ENCODE measurements around the gene RRP8.

Gene RRP8

DNA sequence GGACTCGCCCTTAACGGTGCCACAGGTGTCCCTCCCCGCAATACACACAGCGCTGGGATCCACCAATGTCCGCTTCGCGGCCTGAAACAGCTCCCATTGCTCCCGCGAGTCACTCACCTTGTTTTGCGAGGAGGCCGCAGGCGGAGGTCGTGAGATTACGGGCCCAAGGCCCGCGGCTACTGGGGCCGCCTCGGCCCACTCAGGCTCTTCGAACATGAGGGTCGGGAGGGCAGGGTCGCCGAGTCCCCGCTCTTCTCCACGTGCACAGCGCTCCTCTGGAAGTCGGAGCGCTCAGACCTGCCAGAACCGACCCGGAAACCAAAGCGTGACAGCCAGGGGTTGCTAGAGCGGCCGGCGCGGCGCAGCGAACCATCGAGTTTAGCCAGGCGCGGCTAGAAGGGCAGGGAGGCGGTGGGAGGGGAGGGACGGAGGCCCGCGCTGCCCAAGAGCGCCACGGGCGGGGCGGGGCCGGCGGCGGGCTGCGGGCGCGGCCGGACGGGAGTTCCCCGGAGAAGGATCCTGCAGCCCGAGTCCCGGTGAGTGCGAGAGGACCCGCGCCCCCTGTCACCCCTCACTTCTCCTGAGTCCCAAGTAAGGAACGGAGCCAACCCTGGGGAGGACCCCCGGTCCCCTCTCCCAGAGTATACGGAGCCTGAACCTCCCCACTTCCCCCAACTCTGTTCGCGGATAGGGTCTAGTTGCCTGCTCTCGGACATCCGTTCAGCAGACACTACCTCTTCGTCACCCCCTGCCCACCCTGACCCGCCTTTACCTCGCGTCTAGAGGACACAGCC is at the start of gene RRP8, which contains the start of gene ILK:
TSS of gene RRP8 (minus strand) at position 330 of the 794 bp plus-strand sequence. CDS start at position 216, 114 bp downstream.
TSS of gene ILK (plus strand) at position 488 of the 794 bp plus-strand sequence. CDS start 498 bp downstream, outside the sequence.
- H3K4me3 ChIP-seq = peak within 1 kb of the TSS; percentile 77 to 94 (median 87)
- H3K27ac ChIP-seq = peak within 1 kb of the TSS; percentile 70 to 98 (median 93)

DNA sequence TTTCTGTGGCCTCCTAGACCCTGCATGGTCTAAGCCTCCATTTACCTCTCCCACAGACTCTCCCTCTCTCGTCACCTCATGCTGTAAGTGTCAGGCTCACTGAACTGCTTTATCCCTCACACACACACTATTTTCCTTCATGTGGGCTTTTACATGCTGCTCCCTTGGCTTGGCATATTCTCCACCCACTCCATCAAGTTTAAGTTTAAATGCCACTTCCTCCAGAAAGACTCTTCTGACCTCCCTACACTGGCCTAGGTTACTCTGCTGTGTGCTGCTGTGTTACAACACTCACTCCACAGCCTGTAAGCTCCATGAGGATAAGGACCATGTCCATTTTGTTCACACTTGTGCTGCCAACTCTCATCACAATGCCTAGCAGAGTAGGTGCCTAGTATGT is 49.7 kb upstream of the RRP8 start:
- H3K4me3 ChIP-seq = no peak overlapping the region
- no peak overlapping the region for H3K27ac ChIP-seq

DNA sequence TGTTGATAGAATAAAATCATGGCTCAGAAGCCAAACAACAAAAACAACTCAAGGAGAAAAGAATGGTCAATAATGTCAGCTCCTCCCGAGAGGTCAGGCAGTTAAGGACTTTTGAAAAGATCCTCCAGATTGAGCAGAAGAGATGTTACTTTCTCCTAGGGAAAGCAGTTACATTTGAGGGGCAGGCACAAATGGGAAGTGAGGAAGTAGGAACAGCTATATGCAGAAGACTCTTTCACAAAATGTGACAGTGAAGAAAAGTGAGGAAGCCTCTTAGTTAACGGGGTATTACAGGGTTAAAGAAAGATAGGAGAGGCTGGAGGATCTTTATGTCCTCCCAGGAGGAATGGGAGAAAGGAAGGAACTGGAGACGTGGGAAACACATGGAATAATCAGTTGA is 48.8 kb upstream of the RRP8 start:
- no peak overlapping the region for H3K4me3 ChIP-seq
- H3K27ac ChIP-seq = no peak overlapping the region

DNA sequence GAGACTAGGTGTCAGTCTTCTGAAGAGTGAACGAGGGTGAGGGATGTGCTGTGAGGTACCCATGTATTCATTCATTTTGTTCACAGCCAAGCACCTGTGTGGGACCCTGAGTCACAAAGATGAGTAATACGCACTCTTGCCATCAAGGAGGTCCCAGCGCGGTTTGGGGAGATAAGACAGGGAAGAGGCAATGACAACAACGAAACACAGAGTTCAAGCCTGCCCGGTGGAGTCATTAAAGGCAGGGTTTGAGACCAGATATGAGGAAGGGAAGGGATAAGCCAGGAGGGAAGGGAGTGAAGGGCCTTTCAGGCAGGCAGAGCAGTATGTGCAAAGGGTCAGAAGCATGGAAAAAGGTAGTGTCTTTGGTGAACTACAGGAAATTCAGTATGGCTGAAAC is 47.6 kb upstream of the RRP8 start:
- H3K4me3 ChIP-seq = no peak overlapping the region
- H3K27ac ChIP-seq = no peak overlapping the region

DNA sequence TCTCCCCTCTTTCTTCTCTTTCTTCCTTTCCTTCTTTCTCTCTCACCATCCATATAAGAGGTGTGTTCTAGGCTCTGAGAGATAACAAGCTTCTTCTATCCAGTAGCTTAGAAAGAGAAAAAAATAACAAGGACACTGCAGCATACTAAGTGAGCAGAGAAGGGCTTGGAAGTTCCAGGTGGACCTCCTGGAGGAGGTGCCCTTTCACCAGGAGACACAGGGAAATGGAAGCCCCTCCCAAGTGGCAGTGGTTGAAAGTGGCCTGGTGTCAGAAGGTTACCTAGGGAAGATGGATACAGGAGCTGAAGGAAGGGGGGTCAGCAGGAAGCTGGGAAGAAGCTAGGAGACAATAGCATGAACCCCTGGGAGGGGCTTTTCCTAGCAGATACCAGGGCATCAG is 46.7 kb upstream of the RRP8 start:
- H3K27ac ChIP-seq = no peak overlapping the region

DNA sequence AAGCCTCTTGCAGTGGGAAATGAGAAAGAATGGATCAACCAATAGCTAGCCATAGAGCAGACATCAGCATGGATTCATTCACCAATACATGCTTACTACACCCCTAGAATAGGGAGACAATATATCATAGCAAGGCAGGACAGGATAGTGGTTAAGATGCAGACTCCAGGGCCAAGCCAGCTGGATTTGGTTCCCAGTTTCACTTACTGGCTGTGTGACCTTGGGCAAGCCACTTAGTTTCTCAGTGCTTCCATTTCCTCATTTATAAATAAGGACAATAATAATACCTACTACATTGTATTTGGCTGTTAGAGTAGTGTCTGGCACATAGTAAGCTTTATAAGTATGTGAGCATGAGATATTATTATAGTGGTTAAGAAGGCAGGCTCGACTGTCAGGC is 45.1 kb upstream of the RRP8 start:
- Histone ChIP-seq H3K27ac (peak overlapping the region in 1 of 21 experiments; percentile 86), H3K4me3 (no peak overlapping the region)

More for the DNA sequence above, 46.7 kb upstream of the RRP8 start:
- no peak overlapping the region for H3K4me3 ChIP-seq

DNA sequence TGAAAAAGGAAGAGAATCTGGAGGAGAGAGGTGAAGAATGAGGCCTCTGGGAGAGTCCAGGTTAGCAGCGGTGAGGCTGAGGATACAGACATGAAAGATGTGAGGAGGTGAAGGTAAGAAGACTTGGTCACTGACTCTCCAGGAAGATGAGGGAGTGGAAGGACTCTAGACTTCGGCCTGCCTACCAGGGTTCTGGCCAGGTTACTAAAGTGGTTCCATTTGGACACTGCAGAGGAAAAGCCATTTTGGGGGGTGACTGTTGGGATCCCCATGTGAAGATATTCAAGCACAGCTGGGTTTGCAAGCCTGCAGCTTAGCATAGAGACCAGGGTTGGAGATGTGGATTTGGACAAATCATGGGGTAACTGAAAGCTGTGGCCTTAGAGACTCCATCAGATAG is 44.4 kb upstream of the RRP8 start:
- Histone ChIP-seq H3K4me3 (no peak overlapping the region), H3K27ac (peak overlapping the region in 15 of 21 experiments; percentile 70 to 86 (median 81))

DNA sequence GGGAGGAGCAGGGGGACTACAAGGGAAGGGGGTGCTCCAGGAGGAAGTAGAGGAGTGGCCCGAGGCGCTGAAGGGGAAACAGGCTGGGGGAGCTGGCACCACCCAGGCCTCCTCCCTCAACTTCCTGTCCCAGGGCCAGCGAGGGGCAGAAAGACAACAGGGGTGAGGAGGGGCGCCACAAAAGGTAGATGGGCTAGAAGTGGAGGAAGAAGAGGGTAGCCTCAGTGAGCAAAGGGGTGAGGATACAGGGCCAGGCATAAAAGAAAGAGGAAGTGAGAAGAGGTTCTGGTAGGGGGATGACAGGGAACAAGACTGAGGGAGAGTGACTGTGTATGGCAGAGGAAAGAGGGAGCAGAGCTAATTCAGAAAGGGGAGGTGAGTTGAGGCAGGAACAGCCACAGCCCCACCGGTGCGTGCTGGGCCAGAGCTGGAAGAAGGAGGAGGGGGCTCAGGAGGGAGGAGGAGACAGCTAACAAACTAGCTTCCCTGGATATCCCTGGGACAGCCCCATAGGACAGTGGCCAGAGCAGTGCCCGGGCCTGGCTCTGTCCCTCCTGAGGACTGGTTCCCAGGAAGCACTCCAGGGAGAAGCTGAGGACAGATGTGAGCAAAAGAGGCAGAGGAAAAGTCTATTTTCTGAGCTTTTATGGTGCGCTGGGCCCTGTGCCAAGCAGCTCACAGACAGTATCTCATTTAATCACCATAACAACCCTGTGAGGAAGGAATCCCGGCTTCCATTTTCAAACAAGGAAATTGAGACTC is 43.7 kb upstream of the RRP8 start:
- Histone ChIP-seq H3K4me3 (no peak overlapping the region), H3K27ac (peak overlapping the region in 19 of 21 experiments; percentile 52 to 86 (median 77))

DNA sequence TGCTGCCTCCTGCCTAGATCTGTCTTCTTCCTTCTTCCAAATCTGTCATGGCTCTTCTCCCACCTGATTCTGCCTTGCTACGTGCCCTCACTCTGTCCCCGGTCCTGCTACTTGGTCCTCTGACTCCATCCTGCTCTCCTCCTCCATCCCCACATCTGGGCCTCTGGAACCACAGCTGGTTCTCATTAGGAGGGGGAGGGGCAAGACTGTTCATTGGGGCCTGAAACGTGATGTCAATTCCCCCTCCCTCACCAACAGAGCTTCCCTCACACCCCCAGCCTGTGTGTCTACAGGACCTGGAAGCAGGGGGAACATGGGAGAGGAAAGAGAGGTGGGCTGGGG is 43.1 kb upstream of the RRP8 start:
- Histone ChIP-seq H3K4me3 (no peak overlapping the region), H3K27ac (peak overlapping the region in 19 of 21 experiments; percentile 52 to 86 (median 77))

DNA sequence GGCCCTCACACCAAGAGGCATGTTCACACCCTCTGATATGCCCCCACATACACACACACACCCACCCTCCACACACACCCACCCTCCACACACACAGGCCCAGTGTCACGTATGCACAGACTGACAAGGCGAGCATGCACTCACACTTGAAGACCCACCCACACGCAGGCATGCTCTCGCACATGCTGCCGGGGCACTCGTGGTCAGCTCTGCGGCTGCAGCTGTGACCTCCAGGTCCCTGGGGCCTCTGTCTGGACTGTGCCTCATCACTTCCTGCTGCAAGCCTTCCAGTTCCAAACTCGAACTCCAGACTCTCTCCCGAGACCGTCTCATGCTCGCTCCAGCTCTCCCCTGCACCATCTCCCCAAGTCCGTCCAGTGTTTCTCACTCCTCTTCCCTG is 42.7 kb upstream of the RRP8 start:
- H3K4me3 ChIP-seq = no peak overlapping the region
- peak overlapping the region in 13 of 21 experiments; percentile 52 to 86 (median 74) for H3K27ac ChIP-seq

DNA sequence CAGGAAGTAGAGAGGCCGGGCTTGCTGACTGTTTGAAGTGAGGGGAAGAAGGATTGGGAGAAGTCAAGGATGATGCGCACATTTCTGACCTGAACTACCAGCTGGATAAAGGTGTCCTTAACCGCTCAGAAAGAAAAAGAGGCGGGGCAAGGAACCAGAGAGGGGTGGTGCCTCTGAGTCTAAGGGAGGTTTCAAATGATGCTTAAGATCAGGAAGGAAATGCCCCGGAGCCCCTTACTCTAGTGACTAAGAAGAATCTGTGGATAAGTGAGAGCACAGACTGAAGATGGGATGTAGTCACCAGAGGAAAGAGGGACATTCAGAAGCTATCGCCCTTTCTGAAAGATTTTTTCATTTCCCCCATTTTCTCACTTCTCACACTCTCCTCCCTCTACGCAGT is 39.5 kb upstream of the RRP8 start:
- Histone ChIP-seq H3K27ac (no peak overlapping the region), H3K4me3 (no peak overlapping the region)

DNA sequence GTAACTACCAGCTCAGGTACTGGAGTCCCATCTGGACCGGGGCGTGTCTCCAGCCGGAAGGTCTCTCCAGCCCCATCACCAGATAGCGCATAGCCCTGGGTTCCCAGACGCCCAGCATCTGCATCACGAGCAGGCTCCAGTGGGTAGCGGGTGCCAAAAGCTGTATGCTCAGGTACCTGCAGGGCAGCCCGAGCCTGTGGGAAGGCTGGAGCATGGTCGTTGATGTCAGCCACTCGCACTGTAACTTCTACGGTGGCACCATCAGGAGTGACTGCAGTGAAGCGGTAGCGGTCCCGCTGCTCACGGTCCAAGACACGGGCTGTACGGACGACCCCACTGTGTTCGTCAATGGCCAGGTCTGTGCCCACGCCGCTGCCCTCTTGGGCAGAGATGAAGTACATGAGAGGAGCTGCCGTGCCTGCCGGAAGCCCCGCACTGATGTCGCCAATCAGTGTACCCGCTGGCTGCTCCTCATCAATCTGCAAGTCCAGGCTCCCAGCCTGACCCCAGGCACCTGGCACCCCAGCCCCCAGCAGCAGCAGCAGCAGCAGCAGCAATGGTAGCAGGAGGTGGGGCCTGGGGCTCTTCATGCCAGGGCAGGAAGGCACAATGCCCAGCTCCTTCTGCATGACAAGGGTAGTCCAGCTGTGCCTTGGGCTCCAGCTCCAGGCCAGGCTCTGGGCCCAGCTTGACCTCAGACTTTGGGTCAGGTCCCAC is 37.7 kb upstream of the RRP8 start:
- Histone ChIP-seq H3K4me3 (no peak overlapping the region), H3K27ac (no peak overlapping the region)

DNA sequence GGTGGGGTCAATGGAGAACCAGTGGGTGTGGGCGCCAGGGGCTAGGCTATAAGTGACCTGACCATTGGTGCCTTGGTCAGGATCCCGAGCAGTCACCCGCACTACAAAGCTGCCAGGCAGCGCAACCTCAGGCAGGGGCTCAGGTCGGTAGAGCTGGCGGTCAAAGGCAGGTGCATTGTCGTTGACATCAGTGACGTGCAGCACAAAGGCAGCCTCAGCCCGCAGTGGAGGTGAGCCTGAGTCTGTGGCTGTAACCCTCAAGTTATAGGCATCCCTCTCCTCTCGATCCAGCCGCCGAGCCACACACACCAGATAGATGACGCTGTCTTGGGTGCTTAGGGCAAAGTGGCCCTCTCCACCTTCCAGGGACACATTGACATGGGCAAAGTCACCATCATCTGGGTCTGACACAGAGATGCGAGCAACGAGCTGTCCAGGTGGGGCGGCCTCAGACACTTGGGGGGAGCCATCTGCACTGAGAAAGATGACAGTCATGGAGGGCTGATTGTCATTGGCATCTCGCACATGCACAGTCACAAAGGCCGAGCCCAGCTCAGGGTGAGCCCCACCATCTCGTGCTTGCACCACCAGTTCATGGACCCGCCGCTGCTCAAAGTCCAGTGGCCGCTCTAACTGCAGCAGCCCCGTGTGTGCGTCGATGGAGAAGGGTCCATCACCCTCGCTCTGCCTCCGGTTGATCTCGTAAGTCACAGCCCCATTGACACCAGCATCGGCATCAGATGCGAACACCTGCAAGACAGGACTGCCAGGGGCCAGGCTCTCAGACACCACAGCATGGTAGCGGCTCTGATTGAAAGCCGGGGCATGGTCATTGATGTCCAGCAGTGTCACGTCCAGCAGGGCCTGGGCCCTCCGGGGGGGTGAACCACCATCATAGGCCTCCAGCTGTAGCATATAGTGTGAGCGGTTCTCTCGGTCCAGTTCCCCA is 36.9 kb upstream of the RRP8 start:
- no peak overlapping the region for H3K27ac ChIP-seq
- H3K4me3 ChIP-seq = no peak overlapping the region

DNA sequence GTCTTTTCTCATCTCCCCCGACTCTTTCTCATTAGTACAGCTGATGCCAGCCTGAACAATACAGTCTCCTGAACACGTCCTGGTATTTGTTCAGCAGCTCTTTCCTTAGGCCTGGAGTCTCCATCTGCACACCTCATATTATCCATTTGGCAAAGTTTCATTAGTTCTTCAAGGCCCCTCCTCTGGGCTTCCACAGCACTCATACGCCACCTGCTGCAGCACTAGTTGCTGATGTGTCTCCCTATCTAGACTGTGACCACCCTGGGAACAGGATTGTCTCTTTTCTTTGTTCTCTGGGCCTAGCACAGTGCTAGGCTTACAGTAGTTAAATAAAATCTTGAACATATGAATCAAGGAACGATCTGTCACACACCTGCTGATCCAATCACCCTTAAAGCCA is 35.0 kb upstream of the RRP8 start:
- Histone ChIP-seq H3K4me3 (no peak overlapping the region), H3K27ac (no peak overlapping the region)

DNA sequence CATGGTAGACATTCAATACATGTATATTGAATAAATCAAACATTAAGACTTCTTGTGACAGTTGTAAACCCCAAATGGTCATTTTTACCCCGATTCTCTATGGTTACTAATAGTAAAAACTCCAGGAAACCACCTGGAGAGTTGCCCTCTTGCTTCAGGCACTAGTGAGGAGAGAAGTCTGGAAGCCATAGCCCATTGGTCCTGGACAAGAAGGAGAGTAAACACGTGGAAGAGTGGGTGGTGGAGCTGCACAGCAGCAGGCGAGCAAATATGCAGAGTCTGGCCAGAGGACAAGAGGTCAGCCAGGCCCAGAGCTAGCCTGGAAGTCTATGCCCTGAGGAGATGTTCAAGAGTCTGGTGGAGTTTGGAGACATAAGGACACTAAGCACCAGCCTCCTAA is 34.5 kb upstream of the RRP8 start:
- Histone ChIP-seq H3K27ac (no peak overlapping the region), H3K4me3 (no peak overlapping the region)

DNA sequence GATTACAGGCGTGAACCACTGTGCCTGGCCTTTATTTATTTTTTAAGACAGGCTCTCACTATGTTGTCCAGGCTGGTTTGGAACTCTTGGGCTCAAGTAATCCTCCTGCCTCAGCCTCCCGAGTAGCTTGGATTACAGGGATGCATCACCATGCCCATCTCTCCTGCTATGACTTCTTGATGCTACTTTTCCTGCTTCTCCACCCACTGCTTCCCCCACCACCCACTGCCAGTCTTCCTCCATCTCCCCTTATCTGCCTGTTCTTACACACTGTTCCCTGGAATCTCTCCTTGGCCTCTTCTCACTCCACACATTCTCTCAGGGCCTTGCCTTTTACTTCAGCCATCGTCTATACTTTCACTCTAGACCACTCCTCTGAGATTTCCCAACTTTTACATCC is 33.1 kb upstream of the RRP8 start:
- Histone ChIP-seq H3K4me3 (no peak overlapping the region), H3K27ac (peak overlapping the region in 8 of 21 experiments; percentile 0 to 74 (median 30))

DNA sequence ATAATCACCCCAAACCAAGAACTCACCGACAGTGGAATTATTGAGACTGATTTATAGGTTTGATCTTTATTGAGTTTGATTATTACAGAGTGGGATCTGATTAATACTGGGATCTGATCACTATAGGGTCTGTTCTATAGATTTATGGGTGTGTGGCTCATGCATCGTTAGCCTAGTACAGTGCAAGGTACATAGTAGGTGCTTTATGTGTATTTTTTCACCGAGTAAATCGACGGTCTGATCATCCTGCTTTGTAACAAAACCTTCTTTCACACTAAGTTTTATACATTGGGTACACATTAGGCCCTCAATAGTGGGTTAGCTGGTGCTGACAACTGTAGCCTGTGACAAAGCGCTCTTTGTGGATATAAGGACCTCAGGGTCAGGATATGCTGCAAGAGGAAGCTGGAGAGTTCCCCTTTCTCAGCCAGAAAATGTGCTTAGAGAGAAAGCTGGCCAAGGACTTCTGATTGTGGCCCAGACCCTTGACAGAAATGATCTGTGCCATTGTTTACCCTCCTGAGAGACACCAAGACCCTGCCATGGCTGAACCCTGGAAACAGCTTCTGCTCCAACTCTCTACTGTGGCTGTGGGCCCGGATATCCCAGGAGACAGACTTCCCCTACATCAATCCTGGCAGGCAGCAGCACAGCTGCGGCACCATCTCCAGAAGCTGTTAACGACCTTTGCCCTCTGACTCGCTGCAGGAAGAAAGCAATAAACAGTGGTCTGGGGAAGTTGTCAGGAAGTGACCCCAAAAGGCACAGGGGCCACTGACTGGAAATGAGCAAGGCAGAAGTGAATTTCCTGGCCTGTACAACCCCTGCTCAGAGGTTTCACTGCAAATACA is 31.9 kb upstream of the RRP8 start:
- H3K27ac ChIP-seq = peak overlapping the region in 16 of 21 experiments; percentile 0 to 74 (median 42)

DNA sequence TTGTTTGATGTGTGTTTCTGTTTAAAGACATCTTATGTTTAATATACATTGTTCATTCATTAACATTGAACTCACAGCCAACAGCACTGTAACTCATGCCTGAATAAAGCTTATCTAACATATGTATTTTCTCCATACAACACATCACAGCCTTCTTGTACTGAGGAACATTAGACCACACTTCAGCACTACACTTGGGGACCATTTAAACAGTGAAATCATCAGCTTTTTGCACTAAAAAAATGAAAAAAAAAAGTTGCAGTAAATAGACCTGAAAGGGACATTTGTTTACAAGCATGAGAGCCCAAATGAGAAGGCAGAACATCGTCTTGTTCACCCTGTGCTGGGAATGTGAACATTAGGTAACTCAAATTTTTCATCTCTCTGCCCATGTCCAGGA is 31.1 kb upstream of the RRP8 start:
- H3K27ac ChIP-seq = peak overlapping the region in 3 of 21 experiments; percentile 22 to 74 (median 30)
- no peak overlapping the region for H3K4me3 ChIP-seq

More for the DNA sequence above, 31.9 kb upstream of the RRP8 start:
- no peak overlapping the region for H3K4me3 ChIP-seq

Data from skin epidermis (tissue), 12 donors.